ENCODE measurements around the gene IMPG2. TPM values are rescaled to one million over a fixed set of nuclear protein-coding genes. Genes with fewer than 3 reads are reported as not detected.

The IMPG2 gene
- total and polyA plus RNA-seq, 2 donors (not counting 1 experiment from before 2014, with no cell fraction given) = 0.11 to 0.33 TPM

DNA sequence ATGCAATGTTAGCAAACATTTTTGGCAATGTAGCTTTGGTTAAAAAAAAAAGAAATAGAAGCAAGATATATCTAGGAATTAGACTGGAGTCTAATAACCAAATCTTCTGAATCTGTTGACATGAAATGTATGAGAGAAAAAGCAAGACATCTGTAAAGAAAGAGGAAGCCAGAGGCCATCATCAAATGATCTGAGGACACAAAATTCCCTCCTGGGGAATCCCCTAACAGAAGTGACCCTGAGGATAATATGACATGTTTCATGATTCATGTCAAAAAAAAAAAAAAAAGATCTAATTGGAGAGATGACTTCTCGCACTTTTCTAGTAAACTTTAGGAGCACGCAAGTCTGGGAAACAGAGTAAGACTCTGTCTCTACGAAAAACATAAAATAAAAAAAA lies 70.9 kb downstream of the IMPG2 start:
- Histone ChIP-seq H4K20me1 (ENCODE audit: control insufficient read depth, extremely low read depth, insufficient read depth, low read length) (no peaks in the 10 kb centered on the region), H3K9me3 (ENCODE audit: control insufficient read depth, insufficient read depth, low read depth, low read length) (no peaks in the 10 kb centered on the region), H3K4me2 (ENCODE audit: extremely low read depth, insufficient read depth, low read length) (no peak overlapping the region), H3K27me3 (ENCODE audit: control insufficient read depth, insufficient read depth, low read length) (no peaks in the 10 kb centered on the region), H2AFZ (ENCODE audit: low read length) (no peak overlapping the region), H3K4me1 (ENCODE audit: control insufficient read depth, extremely low read depth, insufficient read depth, low read length) (no peaks in the 10 kb centered on the region), H3K4me3 (replicated peaks in 1 of 4; ENCODE audit: control extremely low read depth in 1 of 4, insufficient read depth in 1 of 4, low read depth in 3 of 4, low read length in 4 of 4) (no peak overlapping the region), H3K79me2 (ENCODE audit: control insufficient read depth, insufficient read depth, low read length) (no peaks in the 10 kb centered on the region), H3K9ac (ENCODE audit: insufficient read depth, low read length) (no peak overlapping the region), H3K27ac (ENCODE audit: insufficient read depth, low read length) (no peak overlapping the region), H3K36me3 (ENCODE audit: control insufficient read depth, insufficient read depth, low read length) (no peaks in the 10 kb centered on the region)
- no peak for TF ChIP-seq EZH2 (IDR thresholded peaks at IDR 0.05; ENCODE audit: low read length, missing control alignments)
- TF ChIP-seq, protein P1, sequence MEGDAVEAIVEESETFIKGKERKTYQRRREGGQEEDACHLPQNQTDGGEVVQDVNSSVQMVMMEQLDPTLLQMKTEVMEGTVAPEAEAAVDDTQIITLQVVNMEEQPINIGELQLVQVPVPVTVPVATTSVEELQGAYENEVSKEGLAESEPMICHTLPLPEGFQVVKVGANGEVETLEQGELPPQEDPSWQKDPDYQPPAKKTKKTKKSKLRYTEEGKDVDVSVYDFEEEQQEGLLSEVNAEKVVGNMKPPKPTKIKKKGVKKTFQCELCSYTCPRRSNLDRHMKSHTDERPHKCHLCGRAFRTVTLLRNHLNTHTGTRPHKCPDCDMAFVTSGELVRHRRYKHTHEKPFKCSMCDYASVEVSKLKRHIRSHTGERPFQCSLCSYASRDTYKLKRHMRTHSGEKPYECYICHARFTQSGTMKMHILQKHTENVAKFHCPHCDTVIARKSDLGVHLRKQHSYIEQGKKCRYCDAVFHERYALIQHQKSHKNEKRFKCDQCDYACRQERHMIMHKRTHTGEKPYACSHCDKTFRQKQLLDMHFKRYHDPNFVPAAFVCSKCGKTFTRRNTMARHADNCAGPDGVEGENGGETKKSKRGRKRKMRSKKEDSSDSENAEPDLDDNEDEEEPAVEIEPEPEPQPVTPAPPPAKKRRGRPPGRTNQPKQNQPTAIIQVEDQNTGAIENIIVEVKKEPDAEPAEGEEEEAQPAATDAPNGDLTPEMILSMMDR (conservative IDR thresholded peaks at IDR 0.05 in 1 of 2, IDR thresholded peaks at IDR 0.05 in 1 of 2; ENCODE audit: low read depth in 1 of 2, low read length in 2 of 2) = no peak
- DNase-seq (ENCODE audit: low read depth in 2 of 2) = peak in 1 of 2 donors; percentile 10

DNA sequence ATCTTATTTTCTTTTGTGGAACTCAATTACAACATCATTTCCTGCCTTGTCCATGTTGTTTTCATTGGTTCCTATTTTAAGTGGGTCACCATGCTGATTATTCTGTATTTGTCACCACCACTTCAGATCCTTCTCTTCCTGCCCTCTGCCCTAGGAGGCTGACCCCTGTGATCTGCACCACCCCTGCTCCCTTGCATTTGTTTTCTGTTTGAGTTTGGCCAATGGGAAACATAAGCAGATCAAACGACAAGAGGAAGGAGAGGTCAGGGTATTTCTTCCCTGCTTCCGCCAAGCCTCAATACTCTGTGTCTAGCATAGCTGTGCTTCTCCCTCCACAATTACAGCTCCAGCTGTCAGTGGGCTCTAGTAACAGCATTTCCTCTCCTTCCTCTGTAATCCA lies 71.6 kb downstream of the IMPG2 start:
- H3K27me3 ChIP-seq (ENCODE audit: control insufficient read depth, insufficient read depth, low read length) = no peaks in the 10 kb centered on the region
- H3K9me3 ChIP-seq (ENCODE audit: control insufficient read depth, insufficient read depth, low read depth, low read length) = no peaks in the 10 kb centered on the region
- H2AFZ ChIP-seq (ENCODE audit: low read length) = no peak overlapping the region
- H3K27ac ChIP-seq (ENCODE audit: insufficient read depth, low read length) = no peak overlapping the region
- DNase-seq (ENCODE audit: low read depth in 2 of 2) = no peak
- H3K4me2 ChIP-seq (ENCODE audit: extremely low read depth, insufficient read depth, low read length) = no peak overlapping the region
- no peak overlapping the region for H3K4me3 ChIP-seq (replicated peaks in 1 of 4; ENCODE audit: control extremely low read depth in 1 of 4, insufficient read depth in 1 of 4, low read depth in 3 of 4, low read length in 4 of 4)
- no peaks in the 10 kb centered on the region for H3K4me1 ChIP-seq (ENCODE audit: control insufficient read depth, extremely low read depth, insufficient read depth, low read length)
- H3K79me2 ChIP-seq (ENCODE audit: control insufficient read depth, insufficient read depth, low read length) = no peaks in the 10 kb centered on the region
- TF ChIP-seq, protein P1 (conservative IDR thresholded peaks at IDR 0.05 in 1 of 2, IDR thresholded peaks at IDR 0.05 in 1 of 2; ENCODE audit: low read depth in 1 of 2, low read length in 2 of 2) = no peak
- TF ChIP-seq EZH2 (IDR thresholded peaks at IDR 0.05; ENCODE audit: low read length, missing control alignments) = no peak
- no peak overlapping the region for H3K9ac ChIP-seq (ENCODE audit: insufficient read depth, low read length)
- no peaks in the 10 kb centered on the region for H4K20me1 ChIP-seq (ENCODE audit: control insufficient read depth, extremely low read depth, insufficient read depth, low read length)
- H3K36me3 ChIP-seq (ENCODE audit: control insufficient read depth, insufficient read depth, low read length) = no peaks in the 10 kb centered on the region

DNA sequence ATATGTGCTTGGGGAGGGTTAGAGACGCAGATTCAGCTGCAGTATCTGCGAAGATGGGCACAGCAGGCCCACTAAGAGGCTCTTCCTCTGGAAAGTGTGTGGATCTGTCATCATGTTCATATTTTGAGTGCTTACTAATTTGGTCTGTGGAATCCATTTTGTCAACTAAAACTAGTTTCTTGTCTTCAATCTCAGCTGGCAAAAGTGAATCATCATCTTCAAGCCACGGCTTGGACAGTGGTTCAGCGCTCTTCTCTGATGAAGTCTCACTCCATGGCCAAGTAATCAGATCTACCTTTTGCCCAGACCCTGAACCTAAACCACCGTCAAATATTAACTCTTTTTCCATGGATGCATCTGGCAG lies 76.2 kb downstream of the IMPG2 start:
- no peaks in the 10 kb centered on the region for H3K36me3 ChIP-seq (ENCODE audit: control insufficient read depth, insufficient read depth, low read length)
- TF ChIP-seq, protein P1 (conservative IDR thresholded peaks at IDR 0.05 in 1 of 2, IDR thresholded peaks at IDR 0.05 in 1 of 2; ENCODE audit: low read depth in 1 of 2, low read length in 2 of 2) = no peak
- no peak for TF ChIP-seq EZH2 (IDR thresholded peaks at IDR 0.05; ENCODE audit: low read length, missing control alignments)
- H3K9me3 ChIP-seq (ENCODE audit: control insufficient read depth, insufficient read depth, low read depth, low read length) = no peaks in the 10 kb centered on the region
- no peak overlapping the region for H3K4me3 ChIP-seq (replicated peaks in 1 of 4; ENCODE audit: control extremely low read depth in 1 of 4, insufficient read depth in 1 of 4, low read depth in 3 of 4, low read length in 4 of 4)
- no peak for DNase-seq (ENCODE audit: low read depth in 2 of 2)
- H3K27ac ChIP-seq (ENCODE audit: insufficient read depth, low read length) = no peak overlapping the region
- no peak overlapping the region for H3K4me2 ChIP-seq (ENCODE audit: extremely low read depth, insufficient read depth, low read length)
- no peaks in the 10 kb centered on the region for H3K79me2 ChIP-seq (ENCODE audit: control insufficient read depth, insufficient read depth, low read length)
- no peaks in the 10 kb centered on the region for H3K4me1 ChIP-seq (ENCODE audit: control insufficient read depth, extremely low read depth, insufficient read depth, low read length)
- no peak overlapping the region for H3K9ac ChIP-seq (ENCODE audit: insufficient read depth, low read length)
- H2AFZ ChIP-seq (ENCODE audit: low read length) = no peak overlapping the region
- no peaks in the 10 kb centered on the region for H4K20me1 ChIP-seq (ENCODE audit: control insufficient read depth, extremely low read depth, insufficient read depth, low read length)
- no peaks in the 10 kb centered on the region for H3K27me3 ChIP-seq (ENCODE audit: control insufficient read depth, insufficient read depth, low read length)

Measured in fibroblast of lung (primary cell).